Activated T-cell treated with anti-CD3 and anti-CD28 coated beads, Interleukin-2, amount 50 U/mL, for 72 hours (primary cell): Measurements from ENCODE around the gene EFNA5. TPM values are rescaled to one million over a fixed set of nuclear protein-coding genes. Genes with fewer than 3 reads are reported as not detected.

Source experiments
- ATAC-seq, 2 donors: fragments of 150-1000 bp; cut with Tn5 transposase; replicated peaks in 1 of 2; 2 replicates each; pipeline ENCODE4 v1.10.0; 2021; ENCODE audit warnings: moderate library complexity in 2 of 2, mild to moderate bottlenecking in 1 of 2
- DNase-seq, 2 donors: peaks; one replicate each; pipeline ENCODE4 v3.0.0; 2021 to 2022; ENCODE audit warnings: mixed read lengths in 1 of 2
- H3K27ac Mint-ChIP-seq: one replicate; pipeline ENCODE4 v1.8.0; 2022; ENCODE audit warnings: mild to moderate bottlenecking, moderate library complexity, mixed read lengths
- H3K27me3 Mint-ChIP-seq: one replicate; pipeline ENCODE4 v1.8.0; 2022; ENCODE audit warnings: low read depth, mixed read lengths
- H3K36me3 Mint-ChIP-seq, 2 donors: one replicate each; pipeline ENCODE4 v1.8.0; 2022; ENCODE audit warnings: mixed read lengths in 2 of 2, mild to moderate bottlenecking in 1 of 2; ENCODE audit not compliant: insufficient read depth in 2 of 2
- H3K4me1 Mint-ChIP-seq: one replicate; pipeline ENCODE4 v1.8.0; 2022; ENCODE audit warnings: low read depth, mixed read lengths
- H3K4me3 Mint-ChIP-seq, 2 donors: one replicate each; pipeline ENCODE4 v1.8.0; 2022; ENCODE audit warnings: mild to moderate bottlenecking in 2 of 2, mixed read lengths in 2 of 2, moderate library complexity in 2 of 2
- H3K9me3 Mint-ChIP-seq, 2 donors: one replicate each; pipeline ENCODE4 v1.8.0; 2022; ENCODE audit warnings: mixed read lengths in 2 of 2
- total RNA-seq, 2 donors: library from RNA; stranded (reverse); gene quantifications; one replicate each; pipeline ENCODE4 v1.2.3, GENCODE V29; 2022

EFNA5 gene
- under 1 TPM in 1 of 2 donors, not detected in 1; 0.35 TPM for total RNA-seq

GRCh38 chr5:107670932-107671741 is at the start of gene EFNA5:
EFNA5 (minus strand) TSS chr5:107670937.
- DNase-seq (peak; percentile 27 to 46), ATAC-seq (peak; percentile 68 to 72)
- Mint-ChIP-seq H3K4me1 (peaks cover 24% of the 10 kb centered on the region), H3K36me3 (no peaks in the 10 kb centered on the region), H3K27ac (no peak within 1 kb of the TSS), H3K4me3 (peak within 1 kb of the TSS; percentile 87 to 89), H3K27me3 (peaks cover 77% of the 10 kb centered on the region), H3K9me3 (no peaks in the 10 kb centered on the region)

DNA sequence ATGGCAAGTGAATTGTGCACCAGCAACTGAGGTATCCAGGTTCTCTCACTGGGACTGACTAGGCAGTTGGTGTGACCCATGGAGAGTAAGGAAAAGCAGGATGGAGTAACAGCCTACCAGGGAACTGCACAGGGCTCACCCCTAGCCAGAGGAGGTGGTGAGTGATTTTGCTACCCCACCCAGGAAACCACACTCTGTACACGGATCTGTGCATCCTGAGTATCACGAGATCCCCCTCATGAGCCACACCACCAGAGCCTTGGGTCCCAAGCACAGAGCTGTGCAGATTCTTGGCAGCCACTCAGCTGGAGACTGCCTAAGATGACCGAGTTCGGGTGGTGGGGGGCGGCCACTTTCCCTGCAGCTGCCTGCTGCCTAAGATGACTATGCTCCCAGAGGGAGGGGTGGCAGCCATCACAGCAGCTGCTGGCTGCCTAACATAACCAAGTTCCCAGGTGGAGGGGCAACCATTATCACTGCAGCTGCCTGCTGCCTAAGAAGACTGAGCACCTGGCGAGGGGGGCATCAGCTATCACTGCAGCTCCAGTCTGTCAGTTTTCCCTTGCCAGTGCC is 48.4 kb upstream of the EFNA5 start:
- ATAC-seq (no peak), DNase-seq (no peak)
- Mint-ChIP-seq H3K27ac (no peak overlapping the region), H3K4me3 (no peak overlapping the region), H3K9me3 (peaks cover 17 to 19% of the 10 kb centered on the region in 2 donors), H3K4me1 (no peaks in the 10 kb centered on the region), H3K36me3 (peaks cover 9 to 10% of the 10 kb centered on the region in 2 donors), H3K27me3 (peaks cover 5% of the 10 kb centered on the region)

DNA sequence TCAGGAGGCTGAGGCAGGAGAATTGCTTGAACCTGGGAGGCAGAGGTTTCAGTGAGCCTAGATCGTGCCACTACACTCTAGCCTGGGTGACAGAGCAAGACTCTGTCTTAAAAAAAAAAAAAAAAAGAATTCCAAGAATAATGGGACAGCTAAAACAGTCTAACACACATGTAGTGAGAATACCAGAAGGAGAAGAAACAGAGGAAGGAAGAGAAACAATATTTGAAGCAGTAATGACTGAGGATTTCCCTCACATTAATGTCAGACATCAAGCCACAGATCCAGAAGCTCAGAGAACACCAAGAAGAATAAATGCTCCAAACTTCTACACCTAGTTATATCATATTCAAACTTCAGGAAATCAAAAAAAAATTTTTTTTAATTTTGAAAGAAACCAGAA is 47.1 kb upstream of the EFNA5 start:
- H3K27me3 Mint-ChIP-seq: peaks cover 5% of the 10 kb centered on the region
- no peak overlapping the region for H3K27ac Mint-ChIP-seq
- no peak for DNase-seq
- peaks cover 16 to 17% of the 10 kb centered on the region in 2 donors for H3K9me3 Mint-ChIP-seq
- no peak for ATAC-seq
- H3K36me3 Mint-ChIP-seq: peaks cover 7 to 10% of the 10 kb centered on the region in 2 donors
- H3K4me3 Mint-ChIP-seq: no peak overlapping the region
- H3K4me1 Mint-ChIP-seq: no peaks in the 10 kb centered on the region

- H3K4me1 Mint-ChIP-seq: no peaks in the 10 kb centered on the region
- H3K27ac Mint-ChIP-seq: no peak overlapping the region
- DNase-seq: no peak
- H3K4me3 Mint-ChIP-seq: no peak overlapping the region
- H3K9me3 Mint-ChIP-seq: peaks cover 1 to 3% of the 10 kb centered on the region in 2 donors
- no peaks in the 10 kb centered on the region for H3K27me3 Mint-ChIP-seq
- peaks cover 0 to 1% of the 10 kb centered on the region in 2 donors for H3K36me3 Mint-ChIP-seq
- no peak for ATAC-seq
Observed at GRCh38 chr5:107713228-107713627, 42.5 kb upstream of the EFNA5 start.

DNA sequence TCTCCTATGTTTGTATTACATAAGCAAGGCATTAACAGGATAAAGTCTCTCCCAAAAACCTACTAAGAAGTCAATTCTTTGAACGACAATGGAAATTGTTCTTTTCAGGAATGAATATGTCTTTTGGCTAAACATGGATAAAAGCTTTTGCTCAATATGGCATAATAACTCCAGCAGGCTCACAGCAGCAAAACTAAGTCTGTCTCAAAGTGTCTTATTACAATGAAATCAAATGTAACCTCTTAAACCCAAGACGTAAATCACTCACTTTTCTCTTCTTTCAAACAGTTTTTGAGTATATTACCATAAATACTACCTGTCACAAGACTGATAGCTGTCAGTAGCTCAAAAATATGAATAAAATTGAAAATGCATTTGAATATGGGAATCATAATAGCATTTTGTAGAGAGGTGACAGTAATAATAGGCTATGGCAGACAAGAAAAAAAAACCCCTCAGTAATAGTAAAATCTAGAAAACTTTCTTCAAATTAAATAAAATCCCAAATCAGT is 41.7 kb upstream of the EFNA5 start:
- Mint-ChIP-seq H3K9me3 (peaks cover 2 to 5% of the 10 kb centered on the region in 2 donors), H3K27ac (no peak overlapping the region), H3K4me1 (no peaks in the 10 kb centered on the region), H3K4me3 (no peak overlapping the region), H3K36me3 (no peaks in the 10 kb centered on the region), H3K27me3 (peaks cover 5% of the 10 kb centered on the region)
- no peak for DNase-seq
- ATAC-seq: no peak

- Mint-ChIP-seq H3K4me3 (no peak overlapping the region), H3K9me3 (peaks cover 5% of the 10 kb centered on the region in 2 donors), H3K36me3 (no peaks in the 10 kb centered on the region), H3K4me1 (no peaks in the 10 kb centered on the region), H3K27me3 (peaks cover 19% of the 10 kb centered on the region), H3K27ac (no peak overlapping the region)
- no peak for DNase-seq
- ATAC-seq: no peak
Observed at GRCh38 chr5:107705402-107706014, 34.8 kb upstream of the EFNA5 start.

GRCh38 chr5:107704681-107705401 is 34.1 kb upstream of the EFNA5 start:
- no peak overlapping the region for H3K27ac Mint-ChIP-seq
- peaks cover 5% of the 10 kb centered on the region in 2 donors for H3K9me3 Mint-ChIP-seq
- no peaks in the 10 kb centered on the region for H3K4me1 Mint-ChIP-seq
- no peak overlapping the region for H3K4me3 Mint-ChIP-seq
- peaks cover 19% of the 10 kb centered on the region for H3K27me3 Mint-ChIP-seq
- DNase-seq: no peak
- H3K36me3 Mint-ChIP-seq: no peaks in the 10 kb centered on the region
- ATAC-seq: no peak

DNA sequence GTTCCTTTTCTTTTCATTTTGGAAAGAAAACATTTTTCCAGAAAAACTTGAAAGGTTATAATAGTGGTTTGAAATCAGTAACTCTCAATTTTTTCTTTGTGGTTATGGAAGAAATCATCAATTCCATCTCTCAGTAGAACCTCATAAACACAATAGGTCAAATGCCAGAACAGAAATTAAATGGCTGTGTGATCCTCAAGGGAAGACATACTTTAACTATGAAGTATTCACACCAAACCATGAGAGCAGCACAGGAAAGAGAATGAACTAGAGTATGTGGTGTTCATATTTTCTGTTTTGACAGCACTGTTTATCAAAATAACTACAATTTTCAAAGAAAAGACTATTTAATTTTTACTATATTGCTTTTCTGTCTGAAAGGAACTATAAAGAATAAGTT is 29.7 kb upstream of the EFNA5 start:
- Mint-ChIP-seq H3K4me1 (no peaks in the 10 kb centered on the region), H3K27me3 (peaks cover 14% of the 10 kb centered on the region), H3K9me3 (peaks cover 0 to 3% of the 10 kb centered on the region in 2 donors), H3K27ac (no peak overlapping the region), H3K4me3 (no peak overlapping the region), H3K36me3 (no peaks in the 10 kb centered on the region)
- ATAC-seq: no peak
- DNase-seq: no peak

DNA sequence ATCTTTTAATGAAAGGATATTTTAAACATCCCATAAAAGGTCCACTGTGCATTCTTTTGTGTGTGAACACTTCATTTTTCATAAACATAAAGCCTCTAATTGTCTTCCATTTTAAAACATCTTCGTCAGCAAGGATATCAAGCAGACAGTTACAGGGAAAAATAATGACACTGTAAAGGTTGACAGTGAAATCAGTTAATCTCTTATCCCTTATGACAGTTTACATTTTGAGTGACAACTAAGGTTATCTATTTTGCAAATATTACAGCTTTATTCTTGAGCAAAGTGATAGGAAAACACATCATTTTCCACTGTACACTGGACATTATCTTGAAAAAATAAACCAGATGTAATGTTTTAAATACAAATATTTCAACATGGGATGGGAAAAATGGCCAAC is 28.7 kb upstream of the EFNA5 start:
- no peak for ATAC-seq
- Mint-ChIP-seq H3K27ac (no peak overlapping the region), H3K27me3 (peaks cover 14% of the 10 kb centered on the region)

GRCh38 chr5:107698286-107698685 is 27.5 kb upstream of the EFNA5 start:
- Mint-ChIP-seq H3K27me3 (peaks cover 13% of the 10 kb centered on the region), H3K27ac (no peak overlapping the region), H3K9me3 (peaks cover 0 to 3% of the 10 kb centered on the region in 2 donors)

More for the DNA sequence above, 28.7 kb upstream of the EFNA5 start:
- peaks cover 0 to 3% of the 10 kb centered on the region in 2 donors for H3K9me3 Mint-ChIP-seq
- no peaks in the 10 kb centered on the region for H3K36me3 Mint-ChIP-seq
- DNase-seq: no peak
- H3K4me1 Mint-ChIP-seq: no peaks in the 10 kb centered on the region
- no peak overlapping the region for H3K4me3 Mint-ChIP-seq

DNA sequence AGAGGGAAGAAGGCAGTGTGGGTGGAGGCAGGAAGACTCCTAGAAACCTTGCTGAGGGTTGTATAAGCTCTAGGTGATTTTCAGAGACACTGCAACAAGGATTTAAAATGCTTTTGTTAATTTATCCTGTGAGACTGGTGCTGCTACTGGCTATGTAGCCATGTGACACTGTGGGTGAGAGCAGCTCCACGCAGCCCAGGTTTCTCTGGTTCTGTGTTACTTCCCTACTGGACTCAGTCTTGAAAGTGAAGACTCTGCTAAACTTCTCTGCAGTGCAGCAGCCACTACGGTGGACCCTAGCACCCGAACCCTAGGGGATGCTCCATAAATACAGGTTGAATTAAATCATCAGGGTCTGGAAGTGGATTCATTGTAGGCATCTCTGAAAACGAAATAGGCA is 25.8 kb upstream of the EFNA5 start:
- ATAC-seq: no peak
- Mint-ChIP-seq H3K4me3 (no peak overlapping the region), H3K36me3 (no peaks in the 10 kb centered on the region), H3K27me3 (no peaks in the 10 kb centered on the region), H3K4me1 (no peaks in the 10 kb centered on the region), H3K27ac (no peak overlapping the region), H3K9me3 (peaks cover 0 to under 1% of the 10 kb centered on the region in 2 donors)
- no peak for DNase-seq

More at GRCh38 chr5:107698286-107698685, 27.5 kb upstream of the EFNA5 start:
- Mint-ChIP-seq H3K36me3 (no peaks in the 10 kb centered on the region), H3K4me3 (no peak overlapping the region), H3K4me1 (no peaks in the 10 kb centered on the region)
- no peak for ATAC-seq
- no peak for DNase-seq

DNA sequence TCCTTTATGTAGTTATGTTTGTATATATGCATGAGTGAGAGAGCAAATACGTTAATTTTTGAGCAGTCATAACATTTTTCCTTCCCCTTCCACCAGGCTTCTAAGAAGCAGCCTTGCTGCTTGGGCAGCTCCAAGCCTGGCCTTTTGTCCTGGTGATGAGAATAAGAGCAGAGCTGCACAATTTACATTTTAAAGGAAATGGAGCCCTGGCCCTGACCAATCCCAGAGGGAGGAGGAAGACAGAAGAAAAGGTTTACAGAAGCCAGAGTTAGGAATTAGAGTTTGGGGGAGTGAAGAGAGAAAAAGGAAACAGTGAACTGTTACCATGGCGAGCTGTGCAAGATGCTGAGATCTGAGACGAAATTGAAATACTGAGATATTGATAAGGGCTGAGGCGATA is 25.3 kb upstream of the EFNA5 start:
- DNase-seq (no peak), ATAC-seq (no peak)
- H3K4me1 Mint-ChIP-seq: no peaks in the 10 kb centered on the region
- no peaks in the 10 kb centered on the region for H3K27me3 Mint-ChIP-seq
- peaks cover 0 to 1% of the 10 kb centered on the region in 2 donors for H3K9me3 Mint-ChIP-seq
- no peak overlapping the region for H3K4me3 Mint-ChIP-seq
- H3K27ac Mint-ChIP-seq: no peak overlapping the region
- no peaks in the 10 kb centered on the region for H3K36me3 Mint-ChIP-seq

- ATAC-seq: no peak
- H3K27me3 Mint-ChIP-seq: peaks cover 14% of the 10 kb centered on the region
- DNase-seq: no peak
- H3K4me1 Mint-ChIP-seq: no peaks in the 10 kb centered on the region
- no peak overlapping the region for H3K4me3 Mint-ChIP-seq
- H3K36me3 Mint-ChIP-seq: no peaks in the 10 kb centered on the region
- peaks cover 1 to 3% of the 10 kb centered on the region in 2 donors for H3K9me3 Mint-ChIP-seq
- H3K27ac Mint-ChIP-seq: no peak overlapping the region
Observed at GRCh38 chr5:107687937-107688336, 17.2 kb upstream of the EFNA5 start.
